Activated CD8-positive, alpha-beta memory T cell treated with anti-CD3 and anti-CD28 coated beads, Interleukin-2, amount 10 ng/mL, durations not matched to agents 7 days and 5 days (primary cell): ENCODE measurements around the gene PGK1. TPM values are rescaled to one million over a fixed set of nuclear protein-coding genes. Genes with fewer than 3 reads are reported as not detected.
"Not testable (repeated sequence)": the region's sequence is repeated elsewhere in the genome, so short reads cannot be mapped to it uniquely, and the experiment has no call there.

Experiments used
- ATAC-seq: fragments of 150-1000 bp; cut with Tn5 transposase; one replicate; pipeline ENCODE4 v1.10.0; 2021; ENCODE audit warnings: moderate library complexity
- CTCF ChIA-PET: fragments of 350-600 bp; sonication (Branson Sonifier 250); formaldehyde crosslinking; loops from one replicate; lab custom pipeline; 2021; ENCODE audit warnings: antibody characterized with exemption; lab: Charles Lee
- DNase-seq: peaks from one replicate; pipeline ENCODE4 v3.0.0-alpha.2; 2020
- H3K27ac Mint-ChIP-seq: one replicate; pipeline ENCODE4 v1.8.0; 2021; ENCODE audit warnings: mild to moderate bottlenecking, mixed read lengths
- H3K27me3 Mint-ChIP-seq: one replicate; pipeline ENCODE4 v1.8.0; 2021; ENCODE audit warnings: mixed read lengths
- H3K36me3 Mint-ChIP-seq: one replicate; pipeline ENCODE4 v1.8.0; 2021; ENCODE audit warnings: mild to moderate bottlenecking, mixed read lengths
- H3K4me1 Mint-ChIP-seq: one replicate; pipeline ENCODE4 v1.8.0; 2021; ENCODE audit warnings: mixed read lengths
- H3K4me3 Mint-ChIP-seq: one replicate; pipeline ENCODE4 v1.8.0; 2021; ENCODE audit warnings: mild to moderate bottlenecking, moderate library complexity, mixed read lengths
- H3K9me3 Mint-ChIP-seq: one replicate; pipeline ENCODE4 v1.8.0; 2022; ENCODE audit warnings: low read depth, mixed read lengths
- total RNA-seq, 2 experiments: library from RNA; stranded (reverse); gene quantifications; one replicate each; pipeline ENCODE4 v1.2.3, GENCODE V29; 2021

PGK1 gene
- total RNA-seq, 2 experiments from 2014 or later: 782 to 877 TPM

DNA sequence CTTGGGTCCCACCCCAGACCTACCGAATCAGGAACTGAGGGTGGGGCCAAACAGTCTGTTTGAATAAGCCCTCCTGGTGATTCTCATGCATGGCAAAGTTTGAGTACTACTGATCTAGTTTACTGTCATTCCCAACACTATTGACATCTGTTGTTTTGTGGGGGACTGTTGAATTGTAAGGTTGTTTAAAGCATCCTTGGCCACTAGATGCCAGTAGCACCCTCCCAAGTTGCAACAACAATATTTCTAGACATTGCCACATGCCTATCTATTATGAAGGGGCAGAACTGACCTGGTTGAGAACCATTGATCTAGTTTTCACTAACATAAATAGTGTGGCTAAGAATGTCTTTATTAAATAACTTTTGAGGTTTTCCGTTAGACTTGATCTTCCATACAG, 20.3 kb downstream of the PGK1 start:
- H3K4me3 Mint-ChIP-seq: no peak overlapping the region
- CTCF ChIA-PET: no interaction called here
- no peak for DNase-seq
- peaks cover 67% of the 10 kb centered on the region for H3K36me3 Mint-ChIP-seq
- ATAC-seq: no peak
- H3K9me3 Mint-ChIP-seq: no peaks in the 10 kb centered on the region
- H3K4me1 Mint-ChIP-seq: peaks cover 34% of the 10 kb centered on the region
- H3K27me3 Mint-ChIP-seq: no peaks in the 10 kb centered on the region
- H3K27ac Mint-ChIP-seq: peak overlapping the region; percentile 34

DNA sequence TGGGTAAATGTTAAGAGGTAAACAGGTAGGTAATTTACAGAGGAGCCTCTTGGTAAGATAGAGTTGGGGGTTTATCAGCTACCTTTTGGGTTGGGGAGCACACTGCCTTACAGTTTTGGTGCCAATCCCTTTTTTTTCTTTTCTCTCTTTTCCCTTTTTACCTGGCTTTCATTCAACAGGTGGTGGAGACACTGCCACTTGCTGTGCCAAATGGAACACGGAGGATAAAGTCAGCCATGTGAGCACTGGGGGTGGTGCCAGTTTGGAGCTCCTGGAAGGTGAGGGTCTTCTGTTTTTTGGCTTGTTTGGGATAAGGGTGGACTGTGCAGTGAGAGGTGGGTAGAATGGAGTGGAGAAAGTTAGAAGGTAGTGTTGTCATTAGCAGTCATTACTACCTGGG, 21.1 kb downstream of the PGK1 start:
- Mint-ChIP-seq H3K27me3 (no peaks in the 10 kb centered on the region), H3K4me3 (no peak overlapping the region), H3K27ac (no peak overlapping the region), H3K36me3 (peaks cover 61% of the 10 kb centered on the region), H3K9me3 (no peaks in the 10 kb centered on the region), H3K4me1 (peaks cover 28% of the 10 kb centered on the region)
- ATAC-seq (no peak), DNase-seq (no peak)
- CTCF ChIA-PET: no interaction called here

DNA sequence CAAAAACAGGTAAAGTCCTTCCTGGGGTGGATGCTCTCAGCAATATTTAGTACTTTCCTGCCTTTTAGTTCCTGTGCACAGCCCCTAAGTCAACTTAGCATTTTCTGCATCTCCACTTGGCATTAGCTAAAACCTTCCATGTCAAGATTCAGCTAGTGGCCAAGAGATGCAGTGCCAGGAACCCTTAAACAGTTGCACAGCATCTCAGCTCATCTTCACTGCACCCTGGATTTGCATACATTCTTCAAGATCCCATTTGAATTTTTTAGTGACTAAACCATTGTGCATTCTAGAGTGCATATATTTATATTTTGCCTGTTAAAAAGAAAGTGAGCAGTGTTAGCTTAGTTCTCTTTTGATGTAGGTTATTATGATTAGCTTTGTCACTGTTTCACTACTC, 21.7 kb downstream of the PGK1 start:
- H3K27ac Mint-ChIP-seq, CTCF ChIA-PET, H3K27me3 Mint-ChIP-seq, H3K9me3 Mint-ChIP-seq, ATAC-seq, H3K4me3 Mint-ChIP-seq, DNase-seq: not testable (repeated sequence)
- Mint-ChIP-seq H3K4me1 (peaks cover 29% of the 10 kb centered on the region), H3K36me3 (peaks cover 65% of the 10 kb centered on the region)

DNA sequence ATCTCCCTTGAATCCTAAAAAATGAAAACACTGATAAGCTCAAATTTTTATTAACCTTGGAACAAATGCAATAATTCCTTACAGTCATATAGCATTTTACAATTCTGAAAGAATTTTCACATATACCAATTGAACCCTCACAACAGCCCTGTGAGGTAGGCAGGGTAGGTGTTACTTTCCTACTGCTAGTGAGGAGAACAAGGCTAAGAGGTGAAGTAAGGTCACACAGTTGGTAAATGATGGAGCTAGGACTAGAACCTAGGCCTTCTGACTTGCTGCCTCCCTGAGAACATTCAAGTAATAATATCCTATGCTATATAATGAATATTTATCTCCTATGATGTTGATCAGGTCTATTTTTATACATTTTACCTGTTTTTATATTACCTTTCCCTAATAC, 25.7 kb downstream of the PGK1 start:
- DNase-seq (no peak), ATAC-seq (no peak)
- Mint-ChIP-seq H3K4me3 (no peak overlapping the region), H3K27me3 (no peaks in the 10 kb centered on the region), H3K27ac (no peak overlapping the region), H3K4me1 (peaks cover 5% of the 10 kb centered on the region), H3K36me3 (peaks cover 49% of the 10 kb centered on the region), H3K9me3 (no peaks in the 10 kb centered on the region)
- CTCF ChIA-PET: no interaction called here

DNA sequence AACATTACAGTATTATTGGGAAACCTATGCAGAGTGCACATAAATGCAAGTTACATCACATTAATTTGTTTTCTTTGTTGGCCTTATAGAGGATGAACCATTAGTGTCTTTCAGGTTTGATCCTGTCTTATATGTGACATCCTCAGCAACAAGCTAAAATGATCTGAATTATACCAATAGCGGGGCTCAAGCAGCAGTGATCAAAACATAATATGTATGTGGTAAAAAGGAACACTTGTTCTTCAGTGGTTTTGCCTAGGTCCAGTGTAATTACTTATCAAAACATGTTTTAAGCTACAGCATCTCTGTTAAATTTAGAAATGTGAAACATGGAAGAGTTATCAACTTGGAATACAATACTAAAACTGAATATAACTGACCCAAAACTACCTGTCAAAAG, 26.3 kb downstream of the PGK1 start:
- CTCF ChIA-PET: no interaction called here
- DNase-seq (no peak), ATAC-seq (no peak)
- Mint-ChIP-seq H3K27ac (no peak overlapping the region), H3K36me3 (peaks cover 43% of the 10 kb centered on the region), H3K4me1 (peaks cover 4% of the 10 kb centered on the region), H3K9me3 (no peaks in the 10 kb centered on the region), H3K4me3 (no peak overlapping the region), H3K27me3 (no peaks in the 10 kb centered on the region)

DNA sequence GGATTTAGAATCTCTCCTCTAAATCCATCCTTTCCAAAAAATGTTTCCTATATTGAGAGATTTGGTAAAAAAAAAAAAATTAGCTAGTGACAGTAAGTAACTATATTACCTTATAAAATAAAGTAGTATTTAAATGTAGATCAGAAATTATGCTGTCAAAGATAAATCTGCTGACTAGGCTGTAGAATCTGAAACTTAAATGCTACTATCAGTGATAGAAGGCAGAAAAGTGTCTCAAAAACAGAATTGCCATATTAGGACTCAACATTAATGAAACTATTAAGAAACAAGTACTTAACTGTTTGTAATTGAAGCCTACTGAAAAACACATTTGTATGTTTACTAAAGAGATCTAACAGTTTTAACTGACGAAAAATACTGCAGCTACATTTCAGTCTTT, 27.1 kb downstream of the PGK1 start:
- no peak for DNase-seq
- no peak overlapping the region for H3K4me3 Mint-ChIP-seq
- no peak for ATAC-seq
- CTCF ChIA-PET: no interaction called here
- H3K27ac Mint-ChIP-seq: no peak overlapping the region
- H3K4me1 Mint-ChIP-seq: peaks cover 6% of the 10 kb centered on the region
- H3K9me3 Mint-ChIP-seq: no peaks in the 10 kb centered on the region
- no peaks in the 10 kb centered on the region for H3K27me3 Mint-ChIP-seq
- peaks cover 36% of the 10 kb centered on the region for H3K36me3 Mint-ChIP-seq

DNA sequence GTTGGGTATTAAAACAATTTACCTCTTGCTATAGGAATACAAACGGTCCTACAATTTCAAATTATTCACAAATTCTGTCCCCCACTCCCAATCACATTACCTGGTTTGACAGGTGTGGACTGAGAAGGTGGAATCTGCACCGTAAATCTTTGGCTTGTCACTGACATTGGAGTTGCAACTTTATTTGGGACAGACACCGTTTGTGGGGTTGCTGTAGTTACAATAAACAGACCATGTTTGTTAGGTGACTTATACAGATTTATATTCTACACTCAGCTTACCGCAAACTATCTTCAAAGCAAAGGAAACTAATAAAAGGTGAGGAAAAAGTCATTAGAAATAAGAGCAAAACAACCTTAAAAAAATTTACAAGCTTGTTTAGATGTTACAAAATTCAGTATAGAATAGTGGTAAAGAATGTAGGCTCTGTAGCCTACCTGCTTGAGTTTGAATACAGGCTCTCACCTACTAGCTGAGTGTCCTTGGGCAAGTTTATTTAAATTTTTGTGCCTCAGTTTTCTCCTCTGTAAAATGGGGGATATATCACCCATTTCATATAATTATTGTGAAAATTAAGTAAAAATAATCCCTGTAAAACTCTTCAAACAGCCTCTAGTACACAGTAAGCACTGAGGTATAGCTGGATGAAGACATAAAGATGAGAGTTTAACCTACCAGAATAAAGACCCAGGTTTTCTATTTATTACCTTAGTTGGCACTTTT, 29.4 kb downstream of the PGK1 start:
- no peak overlapping the region for H3K27ac Mint-ChIP-seq
- peaks cover 9% of the 10 kb centered on the region for H3K4me1 Mint-ChIP-seq
- H3K36me3 Mint-ChIP-seq: peaks cover 24% of the 10 kb centered on the region
- no peak for DNase-seq
- CTCF ChIA-PET: no interaction called here
- H3K4me3 Mint-ChIP-seq: no peak overlapping the region
- no peak for ATAC-seq
- no peaks in the 10 kb centered on the region for H3K27me3 Mint-ChIP-seq
- H3K9me3 Mint-ChIP-seq: no peaks in the 10 kb centered on the region

DNA sequence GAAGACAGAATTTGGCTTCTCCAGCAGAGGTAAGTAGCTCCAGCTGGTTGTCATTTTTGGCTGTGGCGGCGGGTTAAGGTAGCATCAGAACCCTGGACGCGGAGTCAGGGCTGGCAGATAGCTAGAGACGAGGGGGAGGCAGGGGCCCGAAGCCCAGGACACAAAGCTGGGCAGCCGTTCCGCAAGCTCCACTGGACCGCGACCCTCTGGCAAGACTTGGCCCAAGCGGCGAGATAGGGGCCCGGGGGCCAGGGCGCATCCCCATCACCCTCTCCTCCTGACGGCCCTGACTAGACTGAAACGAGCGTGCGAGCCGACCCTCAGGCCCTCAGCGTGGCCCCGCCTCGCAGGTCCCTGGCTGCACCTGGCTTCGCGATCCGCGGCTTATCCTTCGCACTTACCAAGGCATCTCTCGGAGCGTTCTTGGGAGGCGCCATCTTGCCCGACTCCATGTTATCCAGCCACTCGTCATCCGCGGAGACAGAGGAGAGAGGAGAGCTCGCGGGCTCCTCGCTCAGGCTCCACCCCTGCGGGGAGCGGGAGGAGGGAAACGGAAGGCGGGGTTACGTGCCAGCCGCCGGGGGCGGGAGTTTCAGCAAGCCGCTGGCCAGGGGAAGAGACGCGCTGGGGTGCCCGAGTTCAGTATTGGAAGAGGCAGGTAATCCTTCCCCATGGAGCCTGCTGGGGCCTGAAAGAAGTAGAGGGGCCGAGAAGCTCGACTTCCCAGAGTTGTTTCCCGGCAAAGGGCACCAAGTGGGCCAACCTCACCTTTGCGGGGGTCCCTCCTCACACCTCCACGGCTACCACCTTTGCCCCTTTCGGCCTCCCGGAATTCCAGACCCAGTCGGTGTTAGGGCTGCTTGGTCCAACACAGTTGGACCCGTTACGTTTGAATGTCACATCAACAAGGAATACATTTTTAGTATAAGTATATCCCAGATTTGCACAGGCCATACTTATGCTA, 35.4 kb downstream of the PGK1 start, which contains the start of gene TAF9B:
Gene TAF9B (minus strand): TSS at position 491 of the 964 bp plus-strand sequence. CDS start 39 bp downstream, at position 452.
- CTCF ChIA-PET: no interaction called here
- peak; percentile 90 for DNase-seq
- Mint-ChIP-seq H3K4me3 (peak within 1 kb of the TSS; percentile 88), H3K27me3 (no peaks in the 10 kb centered on the region), H3K36me3 (no peaks in the 10 kb centered on the region), H3K9me3 (peaks cover 3% of the 10 kb centered on the region), H3K4me1 (peaks cover 11% of the 10 kb centered on the region), H3K27ac (peak within 1 kb of the TSS; percentile 88)
- peak; percentile 99 for ATAC-seq

DNA sequence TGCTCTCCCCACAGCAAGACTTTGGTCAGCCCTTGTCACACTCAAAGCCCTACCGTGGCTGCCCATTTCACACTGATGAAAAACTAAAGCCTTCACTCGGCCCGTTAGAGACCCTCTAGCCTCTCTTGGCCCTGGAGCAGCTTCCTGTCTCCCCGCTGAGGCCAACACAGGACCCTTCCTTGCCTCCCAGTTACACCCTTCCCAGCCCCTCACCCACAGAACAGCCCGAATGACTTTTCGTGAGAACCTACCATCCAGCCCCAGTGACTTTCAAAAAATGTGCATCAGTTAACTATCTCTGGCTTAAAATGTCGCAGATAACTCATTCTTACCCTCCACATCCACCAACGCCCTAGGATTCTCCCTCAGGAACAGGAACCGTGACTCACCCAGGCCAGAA, 36.2 kb downstream of the PGK1 start:
- H3K4me3 Mint-ChIP-seq: peak overlapping the region; percentile 88
- H3K36me3 Mint-ChIP-seq: no peaks in the 10 kb centered on the region
- DNase-seq (no peak), ATAC-seq (no peak)
- H3K9me3 Mint-ChIP-seq: peaks cover 3% of the 10 kb centered on the region
- CTCF ChIA-PET: no interaction called here
- H3K27ac Mint-ChIP-seq: peak overlapping the region; percentile 88
- H3K4me1 Mint-ChIP-seq: peaks cover 11% of the 10 kb centered on the region
- no peaks in the 10 kb centered on the region for H3K27me3 Mint-ChIP-seq

DNA sequence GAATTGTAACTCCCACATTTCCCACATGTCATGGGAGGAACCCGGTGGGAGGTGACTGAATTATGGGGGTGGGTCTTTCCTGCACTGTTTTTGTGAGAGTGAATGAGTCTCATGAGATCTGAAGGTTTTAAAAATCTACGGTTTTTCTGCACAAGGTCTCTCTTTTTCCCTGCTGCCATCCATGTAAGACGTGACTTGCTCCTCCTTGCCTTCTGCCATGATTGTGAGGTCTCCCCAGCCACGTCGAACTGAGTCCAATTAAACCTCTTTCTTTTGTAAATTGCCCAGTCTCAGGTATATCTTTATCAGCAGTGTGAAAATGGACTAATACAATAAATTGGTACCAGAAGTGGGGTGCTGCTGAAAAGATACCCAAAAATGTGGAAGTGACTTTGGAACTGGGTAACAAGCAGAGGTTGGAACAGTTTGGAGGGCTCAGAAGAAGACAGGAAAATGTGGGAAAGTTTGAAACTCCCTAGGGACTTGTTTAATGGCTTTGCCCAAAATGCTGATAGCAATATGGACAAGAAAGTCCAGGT, 43.0 kb downstream of the PGK1 start:
- H3K4me3 Mint-ChIP-seq, H3K9me3 Mint-ChIP-seq, CTCF ChIA-PET, H3K4me1 Mint-ChIP-seq, H3K36me3 Mint-ChIP-seq, H3K27ac Mint-ChIP-seq, DNase-seq, H3K27me3 Mint-ChIP-seq, ATAC-seq: not testable (repeated sequence)

DNA sequence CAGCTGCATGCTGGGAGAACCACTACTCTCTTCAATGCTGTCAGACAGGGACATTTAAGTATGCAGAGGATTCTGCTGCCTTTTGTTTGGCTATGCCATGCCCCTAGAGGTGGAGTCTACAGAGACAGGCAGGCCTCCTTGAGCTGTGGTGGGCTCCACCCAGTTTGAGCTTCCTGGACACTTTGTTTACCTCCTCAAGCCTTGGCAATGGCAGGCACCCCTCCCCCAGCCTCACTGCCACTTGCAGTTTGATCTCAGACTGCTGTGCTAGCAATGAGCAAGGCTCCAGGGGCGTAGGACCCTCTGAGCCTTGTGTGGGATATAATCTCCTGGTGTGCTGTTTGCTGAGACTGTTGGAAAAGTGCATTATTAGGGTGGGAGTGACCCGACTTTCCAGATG, 53.3 kb downstream of the PGK1 start:
- ATAC-seq, H3K27ac Mint-ChIP-seq: not testable (repeated sequence)

DNA sequence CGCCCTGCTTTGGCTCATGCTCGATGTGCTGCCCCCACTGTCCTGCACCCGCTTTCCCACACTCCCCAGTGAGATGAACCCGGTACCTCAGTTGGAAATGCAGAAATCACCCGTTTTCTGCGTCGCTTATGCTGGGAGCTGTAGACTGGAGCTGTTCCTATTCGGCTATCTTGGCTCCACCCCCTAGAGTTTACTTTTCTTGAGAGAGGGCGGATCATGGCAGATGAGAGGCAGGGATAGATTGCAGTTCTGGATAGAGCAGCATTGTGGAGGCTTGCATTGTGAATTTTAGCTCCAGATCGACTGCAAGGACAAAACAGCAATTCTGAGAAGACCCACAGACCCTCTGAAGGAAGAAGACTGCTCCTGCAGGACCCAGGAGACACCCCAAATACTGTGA, 53.8 kb downstream of the PGK1 start:
- H3K27ac Mint-ChIP-seq, H3K4me3 Mint-ChIP-seq, DNase-seq, H3K36me3 Mint-ChIP-seq, CTCF ChIA-PET, ATAC-seq, H3K9me3 Mint-ChIP-seq, H3K4me1 Mint-ChIP-seq, H3K27me3 Mint-ChIP-seq: not testable (repeated sequence)

More for the DNA sequence above, 53.3 kb downstream of the PGK1 start:
- H3K27me3 Mint-ChIP-seq, H3K4me1 Mint-ChIP-seq, H3K4me3 Mint-ChIP-seq, DNase-seq, H3K36me3 Mint-ChIP-seq, H3K9me3 Mint-ChIP-seq, CTCF ChIA-PET: not testable (repeated sequence)

DNA sequence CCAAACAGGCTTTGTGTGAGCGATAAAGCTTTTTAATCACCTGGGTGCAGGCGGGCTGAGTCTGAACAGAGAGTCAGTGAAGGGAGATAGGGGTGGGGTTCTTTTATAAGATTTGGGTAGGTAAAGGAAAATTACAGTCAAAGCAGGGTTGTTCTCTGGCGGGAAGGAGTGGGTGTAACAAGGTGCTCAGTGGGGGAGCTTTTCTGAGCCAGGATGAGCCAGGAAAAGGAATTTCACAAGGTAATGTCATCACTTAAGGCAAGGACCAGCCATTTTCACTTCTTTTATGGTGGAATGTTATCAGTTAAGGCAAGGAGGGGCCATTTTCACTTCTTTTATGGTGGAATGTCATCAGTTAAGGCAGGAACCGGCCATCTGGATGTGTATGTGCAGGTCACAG, 56.7 kb downstream of the PGK1 start:
- H3K4me1 Mint-ChIP-seq, H3K36me3 Mint-ChIP-seq, ATAC-seq, H3K9me3 Mint-ChIP-seq, DNase-seq, H3K27me3 Mint-ChIP-seq, H3K4me3 Mint-ChIP-seq, H3K27ac Mint-ChIP-seq, CTCF ChIA-PET: not testable (repeated sequence)
